Suppressor macrophage treated with lipopolysaccharide for 4 hours (primary cell): ENCODE results near the gene INTS14.
A peak's percentile ranks its signal among the peaks of the same experiment; 100 is the strongest.
"Not testable (repeated sequence)": the region's sequence is repeated elsewhere in the genome, so short reads cannot be mapped to it uniquely, and the experiment has no call there.

ENCODE experiments used
- DNase-seq: peaks from one replicate; pipeline ENCODE4 v3.0.0-alpha.2; 2020

The INTS14 gene

DNA sequence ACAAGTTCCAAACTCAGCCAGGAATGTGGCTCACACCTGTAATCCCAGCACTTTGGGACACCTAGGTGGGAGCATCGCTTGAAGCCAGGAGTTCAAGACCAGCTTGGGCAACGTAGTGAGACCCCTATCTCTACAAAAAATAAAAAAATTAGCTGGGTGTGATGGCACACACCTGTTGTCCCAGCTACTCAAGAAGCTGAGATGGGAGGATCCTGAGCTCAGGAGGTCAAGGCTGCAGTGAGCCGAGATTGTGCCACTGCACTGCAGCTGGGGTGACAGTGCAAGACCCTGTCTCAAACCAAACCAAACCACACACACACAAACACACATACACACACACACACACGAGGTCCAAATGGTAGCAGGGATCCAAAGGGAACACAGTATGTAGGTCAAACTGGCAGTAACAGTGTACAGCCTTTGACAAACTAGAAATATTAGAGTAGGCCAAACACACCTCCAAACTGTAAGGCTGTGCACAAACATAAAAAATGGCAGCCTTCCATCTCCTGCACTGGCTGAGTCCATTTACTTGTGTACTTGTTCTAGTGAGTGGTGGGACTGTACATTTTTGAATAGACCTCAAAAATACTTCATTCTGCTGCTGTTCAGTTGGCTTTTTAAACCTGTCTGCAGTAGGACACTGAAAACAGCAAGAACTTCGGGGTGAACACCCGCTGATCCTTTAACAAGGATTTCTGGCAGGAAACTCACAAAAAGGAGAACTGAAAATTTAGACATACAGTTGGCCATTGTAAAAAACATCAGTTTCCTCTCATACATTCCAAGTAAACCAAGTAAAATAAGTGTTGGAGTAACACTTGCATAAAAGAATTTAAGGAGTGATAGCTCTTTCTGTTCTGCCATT, 33.6 kb downstream of the INTS14 start:
- no peak for DNase-seq

DNA sequence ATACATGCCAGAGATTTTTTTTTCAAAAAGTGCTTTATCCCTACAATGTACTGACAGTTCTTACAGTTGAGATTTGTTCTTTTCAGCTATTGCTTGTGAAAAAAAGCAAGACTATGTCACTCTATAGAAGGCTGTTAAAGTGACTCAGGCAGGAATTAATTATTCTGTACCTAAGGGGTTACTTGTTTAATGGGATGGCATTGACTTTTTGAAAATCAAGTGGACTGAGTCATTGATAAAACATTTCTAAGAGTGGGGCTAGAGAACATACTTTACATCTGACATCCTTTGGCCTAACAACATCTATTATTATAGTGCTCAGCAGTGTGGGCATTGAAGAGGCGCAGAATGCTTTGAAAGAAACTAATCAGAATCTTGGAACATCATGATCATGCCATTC, 34.3 kb downstream of the INTS14 start:
- no peak for DNase-seq

DNA sequence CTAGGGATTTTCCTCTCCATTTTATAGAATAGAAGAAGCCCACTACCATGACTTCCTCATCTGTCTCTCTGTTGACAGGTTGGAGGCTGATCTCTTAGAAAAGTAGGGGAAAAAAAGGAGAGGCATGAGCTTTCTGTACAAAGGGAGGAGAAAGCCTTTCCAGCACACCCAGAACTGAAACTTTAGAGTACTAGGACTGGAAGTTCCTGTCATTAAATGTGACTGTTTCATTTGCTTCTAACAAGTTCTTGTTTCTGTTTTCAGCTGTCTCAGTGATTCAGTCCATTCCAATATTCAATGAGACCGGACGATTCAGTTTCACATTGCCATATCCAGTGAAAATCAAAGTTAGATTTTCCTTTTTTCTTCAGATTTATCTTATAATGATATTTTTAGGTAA, 39.0 kb downstream of the INTS14 start:
- DNase-seq = peak; percentile 53

DNA sequence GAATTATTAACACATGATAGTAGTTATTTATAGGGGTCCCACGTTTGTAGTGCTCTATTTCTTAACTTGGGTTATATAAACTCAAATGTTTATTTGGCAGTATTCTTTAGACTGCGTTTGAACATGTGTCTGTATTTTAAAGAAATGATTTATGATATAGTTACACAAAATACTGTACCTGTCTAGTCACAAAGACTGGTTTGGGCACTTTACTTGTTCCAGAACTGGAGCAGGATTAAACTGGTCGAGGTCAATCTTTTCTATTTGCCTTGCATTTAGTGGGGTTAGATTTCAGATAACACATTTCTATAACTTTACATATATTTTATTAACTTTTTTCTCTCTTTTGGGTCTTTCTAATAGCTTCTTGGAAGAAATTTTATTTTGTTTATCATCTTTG, 41.2 kb downstream of the INTS14 start:
- no peak for DNase-seq

DNA sequence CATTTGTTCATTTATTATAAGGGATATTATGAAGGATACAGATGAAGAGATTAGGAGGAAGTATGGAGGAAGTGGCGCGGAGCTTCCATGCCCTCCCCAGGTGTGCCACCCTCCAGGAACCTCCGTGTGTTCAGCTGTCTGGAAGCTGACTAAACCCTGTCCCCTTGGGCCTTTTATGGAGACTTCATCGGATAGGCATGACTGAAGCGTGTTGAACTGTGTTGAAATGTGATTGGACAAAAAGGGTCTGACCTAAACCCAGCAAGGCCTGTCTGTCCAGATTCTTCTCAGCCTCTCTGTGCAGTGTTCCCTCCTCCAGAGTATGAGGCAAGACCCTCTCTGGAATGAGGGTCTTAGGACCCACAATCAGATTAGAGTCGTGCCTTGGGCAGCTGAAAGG, 49.0 kb downstream of the INTS14 start:
- no peak for DNase-seq

DNA sequence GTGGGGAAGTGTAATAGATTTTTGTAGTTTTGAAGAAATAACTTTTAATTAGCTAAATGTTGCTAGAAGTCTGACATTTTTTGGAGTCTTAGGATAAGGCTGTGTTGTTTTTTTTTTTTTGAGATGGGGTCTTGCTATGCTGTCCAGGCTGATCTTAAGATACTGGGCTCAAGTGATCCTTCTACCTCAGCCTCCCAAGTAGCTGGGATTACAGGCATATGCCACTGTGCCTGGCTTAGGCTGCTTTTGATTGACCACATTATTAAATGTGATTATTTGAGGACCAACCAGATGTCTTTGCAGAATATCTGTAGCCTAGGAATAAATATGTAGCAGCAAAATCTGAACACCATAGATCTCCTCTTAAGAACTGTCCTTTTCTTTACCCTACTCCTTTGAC, 51.0 kb downstream of the INTS14 start:
- DNase-seq = no peak

DNA sequence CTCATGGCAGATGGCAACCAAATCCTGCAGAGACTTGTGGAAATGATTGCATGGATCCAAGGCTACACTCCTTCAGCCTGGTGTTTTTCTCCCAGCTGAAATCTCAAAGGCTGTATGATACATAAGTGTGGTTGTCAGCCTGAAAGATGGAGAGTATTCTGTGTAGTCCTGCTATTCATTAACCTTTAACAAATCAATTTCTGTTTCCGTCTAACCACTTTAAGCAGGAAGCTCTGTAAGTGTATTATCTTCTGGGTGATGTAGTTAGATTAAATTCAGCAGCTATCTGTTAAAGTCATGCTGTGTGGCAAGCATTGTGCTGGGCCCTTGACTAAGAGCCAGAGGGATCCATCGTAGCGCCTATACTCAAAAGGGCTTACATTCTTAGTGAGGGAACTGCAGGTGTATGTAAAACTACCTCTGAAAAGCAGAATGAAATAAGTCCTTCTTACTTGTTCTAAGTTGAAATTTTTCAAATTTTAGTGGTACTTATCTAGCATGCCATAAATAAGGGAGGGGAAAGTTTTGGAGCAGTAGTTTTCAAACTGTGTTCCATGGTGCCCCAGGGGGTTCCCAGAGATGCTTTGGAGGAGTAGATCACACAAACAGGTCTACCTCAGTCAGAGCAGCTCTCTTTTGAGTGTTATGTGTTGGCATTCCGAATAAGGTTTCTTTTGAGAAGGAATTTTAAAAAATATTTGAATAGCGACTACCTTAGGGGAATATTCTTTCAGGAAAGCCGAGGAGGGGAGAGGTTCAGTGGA, 51.8 kb downstream of the INTS14 start:
- no peak for DNase-seq

DNA sequence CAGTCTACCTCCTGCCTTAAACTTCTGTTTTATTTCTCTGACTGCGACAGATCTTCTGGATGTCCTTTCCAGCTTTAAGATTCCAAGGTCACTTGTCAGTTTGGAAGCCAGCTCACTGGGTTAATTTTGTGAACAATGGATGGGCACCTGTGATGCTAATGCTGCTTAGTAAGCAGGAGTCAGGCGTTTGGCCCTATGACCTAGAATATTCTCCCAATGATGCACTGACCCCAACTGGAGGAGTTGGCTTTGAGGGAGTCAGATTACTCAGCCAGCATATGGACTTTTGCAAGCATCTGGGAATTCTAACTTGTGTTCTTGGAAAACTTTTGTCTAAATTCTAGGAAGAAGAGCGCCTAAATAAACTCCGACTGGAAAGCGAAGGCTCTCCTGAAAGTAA, 52.6 kb downstream of the INTS14 start:
- no peak for DNase-seq

DNA sequence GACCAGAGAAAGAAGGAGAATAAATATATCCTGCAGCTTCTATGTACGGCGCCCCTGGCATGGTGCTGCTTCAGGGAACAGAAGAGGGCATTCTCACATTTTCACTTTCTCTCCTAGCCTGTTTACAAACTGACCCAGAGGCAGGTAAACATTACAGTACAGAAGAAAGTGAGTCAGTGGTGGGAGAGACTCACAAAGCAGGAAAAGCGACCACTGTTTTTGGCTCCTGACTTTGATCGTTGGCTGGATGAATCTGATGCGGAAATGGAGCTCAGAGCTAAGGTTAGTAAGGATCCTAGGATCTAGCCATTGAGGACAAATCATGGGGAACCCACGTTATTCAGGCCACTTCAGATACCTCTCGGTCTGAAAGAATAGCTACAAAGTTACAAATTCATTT, 54.3 kb downstream of the INTS14 start:
- DNase-seq = no peak

DNA sequence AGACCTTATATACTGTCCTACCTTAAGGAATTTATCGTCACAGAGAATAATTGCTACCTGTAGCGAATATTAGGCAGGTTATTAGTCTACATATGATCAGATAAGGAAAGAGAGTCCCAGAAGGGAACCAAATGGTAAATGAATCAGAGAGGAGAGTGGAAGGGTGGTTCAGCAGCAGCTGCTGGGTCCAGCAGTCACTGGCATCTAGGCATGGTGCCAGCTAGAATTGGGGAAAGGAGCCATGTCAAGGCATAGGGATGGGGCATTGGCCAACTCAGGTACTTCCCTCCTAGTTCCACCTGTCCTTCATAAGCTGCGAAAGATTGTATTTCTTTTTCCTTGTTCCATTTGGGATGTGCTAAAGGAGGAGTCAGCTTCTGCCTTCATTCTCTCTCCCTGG, 57.2 kb downstream of the INTS14 start:
- no peak for DNase-seq

DNA sequence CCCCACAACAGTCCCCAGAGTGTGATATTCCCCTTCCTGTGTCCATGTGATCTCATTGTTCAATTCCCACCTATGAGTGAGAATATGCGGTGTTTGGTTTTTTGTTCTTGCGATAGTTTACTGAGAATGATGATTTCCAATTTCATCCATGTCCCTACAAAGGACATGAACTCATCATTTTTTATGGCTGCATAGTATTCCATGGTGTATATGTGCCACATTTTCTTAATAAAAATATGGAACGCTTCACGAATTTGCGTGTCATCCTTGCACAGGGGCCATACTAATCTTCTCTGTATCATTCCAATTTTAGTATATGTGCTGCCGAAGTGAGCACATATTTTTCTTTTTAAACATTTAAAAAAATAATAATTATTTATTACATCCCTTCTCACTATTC, 58.1 kb downstream of the INTS14 start:
- not testable (repeated sequence) for DNase-seq

DNA sequence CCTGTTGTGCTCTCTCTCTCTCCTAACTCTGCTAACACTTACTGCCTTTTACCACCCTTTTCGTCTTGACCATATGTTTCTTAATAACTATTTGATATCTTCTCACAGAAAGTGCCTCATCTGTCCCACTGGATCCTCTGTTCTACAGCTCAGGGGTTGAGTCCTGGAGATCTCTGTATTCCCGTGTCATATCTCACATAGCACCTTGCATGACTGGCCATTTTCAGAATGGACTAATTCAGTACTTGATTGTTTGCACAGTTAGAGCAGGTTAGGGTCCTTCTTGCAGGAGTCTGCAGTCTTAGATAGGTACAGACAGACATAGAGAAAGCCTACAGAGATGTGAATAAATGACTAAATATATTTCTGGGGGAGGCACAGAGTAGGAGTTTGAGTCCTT, 59.7 kb downstream of the INTS14 start:
- no peak for DNase-seq

DNA sequence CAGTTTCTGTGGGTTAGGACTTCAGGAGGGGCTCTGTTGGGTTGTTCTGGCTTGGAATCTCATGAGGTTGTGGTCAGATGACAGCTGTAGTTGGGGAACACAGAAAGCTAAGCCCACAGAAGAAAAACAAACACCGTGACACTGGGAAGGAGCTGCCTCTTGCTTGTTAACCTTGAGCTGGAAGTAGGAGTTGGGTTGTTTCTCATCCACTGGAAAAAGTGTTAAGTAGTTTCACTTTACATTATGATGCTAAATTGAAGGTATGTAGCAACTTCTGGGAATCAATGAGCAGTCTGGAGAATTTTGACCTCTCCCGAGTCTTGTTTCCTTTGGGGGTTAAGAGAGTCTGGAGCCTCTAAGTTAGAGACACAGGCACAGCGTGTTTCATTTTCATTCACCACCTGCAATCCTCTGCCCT, 60.2 kb downstream of the INTS14 start:
- peak; percentile 4 for DNase-seq

DNA sequence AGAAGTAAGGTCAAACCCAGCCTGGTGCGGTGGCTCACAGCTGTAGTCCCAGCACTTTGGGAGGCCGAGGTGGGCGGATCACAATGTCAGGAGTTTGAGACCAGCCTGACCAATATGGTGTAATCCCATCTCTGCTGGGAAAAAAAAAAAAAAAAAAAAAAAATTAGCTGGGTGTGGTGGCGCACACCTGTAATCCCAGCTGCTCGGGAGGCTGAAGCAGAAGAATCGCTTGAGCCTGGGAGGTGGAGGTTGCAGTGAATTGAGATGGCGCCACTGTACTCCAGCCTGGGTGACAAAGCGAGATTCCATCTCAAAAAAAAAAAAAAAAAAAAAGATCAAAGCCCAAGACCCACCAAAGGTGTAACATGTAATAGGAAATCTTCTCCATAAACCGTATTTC, 61.6 kb downstream of the INTS14 start:
- DNase-seq = not testable (repeated sequence)

DNA sequence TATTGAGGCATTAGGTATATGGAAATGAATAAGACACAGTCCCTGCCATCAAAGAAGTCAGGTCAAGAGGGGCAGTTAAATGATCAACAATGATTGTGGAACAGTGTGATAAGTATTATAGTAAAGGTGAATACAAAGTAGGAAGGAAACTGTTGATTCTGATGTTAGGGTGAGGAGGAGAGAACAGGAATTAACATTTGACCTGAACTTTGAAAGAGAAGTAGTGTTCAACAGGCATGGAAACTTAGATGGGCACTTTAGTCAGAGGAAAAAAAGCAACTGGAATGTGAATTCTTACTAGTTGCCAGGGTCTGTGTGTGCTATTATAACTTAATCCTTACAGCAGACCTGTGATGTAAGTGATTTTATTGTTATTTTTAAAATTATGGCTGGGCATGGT, 63.1 kb downstream of the INTS14 start:
- DNase-seq = no peak

DNA sequence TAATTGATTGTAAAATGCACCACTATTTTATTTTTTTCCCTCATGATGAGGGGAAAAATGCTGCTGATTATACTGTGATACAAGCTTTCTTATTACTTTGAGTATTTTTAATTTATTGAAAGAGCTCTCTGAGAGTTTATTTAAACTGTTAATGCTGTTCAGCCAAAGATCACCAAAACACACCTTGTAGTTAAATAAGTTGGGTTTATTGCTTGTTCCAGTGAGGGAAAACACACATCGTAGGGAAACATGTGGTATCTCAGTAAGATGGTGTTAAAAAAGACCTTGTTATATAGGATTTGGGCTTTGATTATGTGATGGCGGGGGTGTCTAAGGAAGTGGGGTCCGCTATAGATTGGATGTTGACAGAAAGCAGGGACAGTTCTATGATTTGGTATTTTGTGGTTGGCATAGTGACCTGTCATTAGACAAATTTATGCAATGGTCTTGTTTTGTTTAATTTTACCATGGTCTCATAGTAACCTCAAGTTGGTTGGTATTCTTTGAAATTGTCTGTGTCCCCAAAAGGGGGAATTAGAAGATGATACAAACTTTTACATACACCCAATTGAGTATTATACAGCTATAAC, 69.6 kb downstream of the INTS14 start:
- DNase-seq = no peak

DNA sequence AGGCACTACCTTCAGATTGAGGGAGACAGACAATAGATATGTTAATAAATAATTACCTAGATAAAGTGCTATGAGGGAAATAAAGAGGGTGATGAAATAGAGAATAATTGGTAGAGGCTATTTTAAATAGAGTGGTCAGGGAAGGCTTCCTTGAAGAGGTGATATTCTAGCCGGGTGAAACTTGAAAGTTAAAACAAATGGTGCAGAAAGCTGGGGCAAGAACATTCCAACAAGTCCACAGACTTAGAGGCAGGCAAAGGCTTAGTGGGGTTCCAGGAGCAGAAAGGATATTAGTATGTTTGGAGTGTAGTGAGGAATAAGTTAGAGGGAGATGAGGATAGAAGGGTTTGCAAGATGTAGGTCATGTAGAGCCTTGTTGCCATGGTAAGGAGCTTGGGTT, 70.6 kb downstream of the INTS14 start:
- no peak for DNase-seq

DNA sequence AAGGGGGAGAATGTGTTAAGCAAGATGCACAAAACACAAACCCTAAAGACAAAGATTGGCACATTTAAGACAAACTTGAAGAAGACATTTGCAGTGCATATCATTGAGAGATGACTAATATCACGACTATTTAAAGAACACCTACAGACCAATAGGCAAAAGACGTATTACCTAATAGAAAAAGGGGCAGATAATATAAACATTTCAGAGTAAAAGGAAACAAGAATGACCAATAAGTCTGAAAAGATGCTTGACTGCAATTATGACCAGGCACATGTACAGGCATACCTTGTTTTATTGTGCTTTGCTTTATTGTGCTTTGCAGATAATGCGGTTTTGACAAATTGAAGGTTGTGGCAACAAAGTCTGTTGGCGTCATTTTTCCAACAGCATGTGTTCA, 75.7 kb downstream of the INTS14 start:
- no peak for DNase-seq

DNA sequence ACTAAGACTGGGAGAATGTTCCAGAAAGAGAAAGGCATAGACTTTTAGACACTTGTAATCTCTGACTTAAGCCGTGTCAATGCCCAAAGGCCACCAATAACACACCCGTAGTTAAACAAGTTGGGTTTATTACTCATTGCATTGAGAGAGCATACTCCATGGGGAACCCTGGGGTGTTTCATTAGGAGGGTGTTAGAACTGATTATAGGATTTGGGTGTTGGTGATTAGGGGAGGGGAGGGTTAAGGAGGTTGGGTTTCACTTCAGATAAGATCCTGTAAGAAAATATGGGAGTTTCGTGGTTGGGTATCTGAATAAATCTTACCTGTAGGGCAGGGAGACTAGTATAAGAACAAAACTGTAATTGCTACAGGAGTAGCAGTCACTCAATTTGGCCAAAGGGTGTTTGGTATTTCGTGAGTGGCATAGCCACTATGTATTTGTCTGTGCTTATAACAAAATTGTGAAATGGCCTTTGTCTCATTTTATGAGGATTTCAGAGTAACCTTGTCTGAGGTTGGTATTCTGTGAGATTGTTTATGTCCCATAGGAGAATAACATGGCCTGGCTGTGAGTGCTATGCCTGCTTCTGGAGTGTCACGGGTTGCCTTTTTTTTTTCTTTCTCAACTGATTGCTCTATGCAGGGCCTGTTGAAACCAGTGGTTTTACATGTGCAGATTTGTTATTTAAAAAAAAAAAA, 77.7 kb downstream of the INTS14 start:
- DNase-seq = no peak

DNA sequence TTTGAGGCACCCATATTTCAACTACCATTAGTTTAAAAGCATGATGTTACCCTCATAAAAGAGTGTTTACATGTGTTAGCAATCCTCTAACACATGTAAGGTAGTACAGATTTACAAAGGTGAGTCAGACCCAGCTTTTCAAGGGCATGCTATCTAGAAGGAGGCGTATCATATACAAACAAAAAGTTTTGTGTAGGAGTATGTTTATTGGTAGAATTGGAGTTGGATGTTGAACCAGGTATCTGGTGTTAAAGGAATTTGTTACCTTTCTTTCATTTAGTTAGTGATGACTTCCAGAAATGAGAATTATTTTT, 78.2 kb downstream of the INTS14 start:
- DNase-seq = no peak

DNA sequence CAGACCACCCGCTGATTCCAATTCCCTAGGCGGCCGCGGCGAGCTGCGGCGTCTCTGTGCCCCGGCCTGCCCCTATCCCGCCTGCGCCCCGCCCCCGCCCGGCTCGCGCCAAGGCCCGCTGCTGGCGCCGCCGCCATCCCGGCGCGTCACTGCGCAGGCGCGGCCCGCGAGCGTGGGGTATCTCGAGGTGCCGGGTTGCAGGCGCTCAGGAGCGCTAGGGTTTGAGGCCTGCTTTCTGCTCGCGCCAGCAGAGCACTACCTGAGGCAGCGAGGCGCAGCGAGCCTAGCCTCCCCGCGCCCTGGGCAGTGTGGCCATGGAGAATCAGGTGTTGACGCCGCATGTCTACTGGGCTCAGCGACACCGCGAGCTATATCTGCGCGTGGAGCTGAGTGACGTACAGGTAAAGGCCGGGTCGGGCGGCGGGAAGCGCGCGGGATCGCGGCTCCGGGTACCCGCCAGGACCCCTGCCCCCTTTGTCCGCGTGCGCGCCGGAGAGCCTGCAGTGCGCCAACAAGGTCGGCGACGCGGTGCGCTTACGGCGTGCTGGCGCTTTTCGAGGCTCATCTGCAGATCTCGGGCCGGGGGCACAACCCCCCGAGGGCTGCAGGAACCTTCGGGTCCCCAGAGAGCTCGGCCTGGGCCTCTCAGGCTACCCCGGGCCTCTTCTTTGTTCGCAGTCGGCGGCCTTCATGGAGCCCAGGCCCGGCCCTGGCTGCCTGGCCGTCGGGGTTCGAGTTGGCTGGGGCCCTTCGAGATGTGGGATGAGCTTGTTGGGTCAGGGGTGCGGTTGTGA, 80.4 kb downstream of the INTS14 start, which contains the start of gene HACD3:
Gene HACD3, plus strand, starts transcription at position 146 of the 794 bp plus-strand sequence. Its CDS starts 169 bp downstream, at position 315.
- DNase-seq = peak; percentile 90

DNA sequence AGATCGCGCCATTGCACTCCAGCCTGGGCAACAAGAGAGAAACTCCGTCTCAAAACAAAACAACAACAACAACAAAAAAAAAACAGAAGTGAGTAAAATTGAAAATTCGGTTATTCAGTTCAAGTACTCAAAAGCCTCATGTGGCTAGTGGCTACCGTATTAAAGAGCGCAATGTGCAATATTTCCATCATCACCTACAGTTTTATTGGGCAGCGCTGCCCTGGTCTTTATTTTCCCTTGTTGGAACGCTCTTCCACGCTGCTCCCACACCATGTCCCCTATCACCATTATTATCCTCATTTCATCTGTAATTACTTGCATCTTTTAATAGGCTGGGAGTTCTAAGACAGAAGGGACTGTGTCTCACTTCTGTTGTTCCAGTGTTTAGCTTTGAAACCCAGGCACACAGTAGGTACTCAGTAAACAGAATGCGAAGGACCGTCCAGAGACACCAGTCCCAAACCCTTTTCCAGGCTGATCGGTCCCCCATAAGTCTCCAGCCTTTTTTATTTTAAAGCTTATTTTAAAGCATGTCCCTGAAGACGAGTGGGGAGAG, 81.1 kb downstream of the INTS14 start:
- DNase-seq = no peak
